Epithelial cell of proximal tubule (primary cell): ENCODE results near the gene ARGFX. TPM values are rescaled to one million over a fixed set of nuclear protein-coding genes. Genes with fewer than 3 reads are reported as not detected.

Experiments
- DNase-seq: peaks from one replicate; pipeline ENCODE4 v3.0.0-alpha.2; 2011; ENCODE audit warnings: low read depth
- H3K4me3 ChIP-seq: 2 replicates; pipeline ENCODE4 v1.5.1; 2011; ENCODE audit warnings: low read depth, mild to moderate bottlenecking, low read length
- total RNA-seq: library from RNA; depleted of rRNA; stranded (reverse); fragments of >200 nt; gene quantifications from 2 replicates; pipeline ENCODE4 v1.2.3, GENCODE V29; 2015
- TF ChIP-seq, protein P1 (sequence below): conservative IDR thresholded peaks from 2 replicates; pipeline ENCODE4 v1.5.1; 2012; ENCODE audit warnings: low read depth, mild to moderate bottlenecking, low read length

The ARGFX gene
- total RNA-seq: not detected in 2 replicates

GRCh38 chr3:121567649-121568048 lies at the start of gene ARGFX:
Gene ARGFX, plus strand, starts transcription at chr3:121567949. Its CDS starts 2,765 bp downstream, at chr3:121570714.
- no peak for DNase-seq
- no peak within 1 kb of the TSS for H3K4me3 ChIP-seq
- TF ChIP-seq, protein P1, sequence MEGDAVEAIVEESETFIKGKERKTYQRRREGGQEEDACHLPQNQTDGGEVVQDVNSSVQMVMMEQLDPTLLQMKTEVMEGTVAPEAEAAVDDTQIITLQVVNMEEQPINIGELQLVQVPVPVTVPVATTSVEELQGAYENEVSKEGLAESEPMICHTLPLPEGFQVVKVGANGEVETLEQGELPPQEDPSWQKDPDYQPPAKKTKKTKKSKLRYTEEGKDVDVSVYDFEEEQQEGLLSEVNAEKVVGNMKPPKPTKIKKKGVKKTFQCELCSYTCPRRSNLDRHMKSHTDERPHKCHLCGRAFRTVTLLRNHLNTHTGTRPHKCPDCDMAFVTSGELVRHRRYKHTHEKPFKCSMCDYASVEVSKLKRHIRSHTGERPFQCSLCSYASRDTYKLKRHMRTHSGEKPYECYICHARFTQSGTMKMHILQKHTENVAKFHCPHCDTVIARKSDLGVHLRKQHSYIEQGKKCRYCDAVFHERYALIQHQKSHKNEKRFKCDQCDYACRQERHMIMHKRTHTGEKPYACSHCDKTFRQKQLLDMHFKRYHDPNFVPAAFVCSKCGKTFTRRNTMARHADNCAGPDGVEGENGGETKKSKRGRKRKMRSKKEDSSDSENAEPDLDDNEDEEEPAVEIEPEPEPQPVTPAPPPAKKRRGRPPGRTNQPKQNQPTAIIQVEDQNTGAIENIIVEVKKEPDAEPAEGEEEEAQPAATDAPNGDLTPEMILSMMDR: no peak

GRCh38 chr3:121517953-121518655 lies 49.6 kb upstream of the ARGFX start:
- no peak for DNase-seq
- TF ChIP-seq, protein P1: no peak
- H3K4me3 ChIP-seq: no peak overlapping the region

DNA sequence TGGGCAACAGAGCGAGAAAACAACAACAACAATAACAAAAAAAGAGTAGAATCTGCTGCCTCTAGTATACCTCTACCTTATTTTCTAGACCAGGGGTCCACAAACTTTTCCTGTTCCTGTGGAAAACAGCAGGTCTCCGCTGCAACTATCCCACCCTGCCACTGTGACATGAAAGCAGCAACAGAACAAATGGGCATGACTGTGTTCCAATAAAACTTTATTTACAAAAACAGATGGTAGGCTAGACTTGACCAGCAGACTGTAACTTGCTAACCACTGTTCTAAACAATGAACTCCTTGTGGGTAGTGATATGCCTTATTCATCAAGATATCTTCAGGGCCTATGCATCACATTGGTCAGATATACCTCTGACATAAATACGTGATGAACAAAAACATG lies 47.2 kb upstream of the ARGFX start:
- no peak overlapping the region for H3K4me3 ChIP-seq
- TF ChIP-seq, protein P1: no peak
- DNase-seq: no peak

DNA sequence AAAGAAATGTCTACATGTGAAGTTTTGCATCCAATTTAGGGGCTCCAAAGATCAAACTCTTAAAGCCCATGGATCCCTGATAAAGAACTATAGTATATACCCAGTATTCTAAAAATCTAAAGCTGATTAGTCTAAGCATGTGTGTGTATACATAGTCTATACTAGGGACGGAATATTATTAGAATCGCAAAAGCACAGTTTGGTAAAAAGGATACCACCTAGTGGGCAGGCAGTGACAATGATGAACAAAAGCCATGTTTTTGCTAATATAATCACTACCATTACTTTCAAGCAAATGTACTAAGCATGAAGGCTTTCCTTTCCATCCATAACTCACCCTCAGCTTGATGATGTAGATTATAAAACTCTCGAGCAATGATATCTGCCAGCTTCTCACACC lies 38.4 kb upstream of the ARGFX start:
- H3K4me3 ChIP-seq: no peak overlapping the region
- DNase-seq: no peak
- TF ChIP-seq, protein P1: peak; percentile 67

DNA sequence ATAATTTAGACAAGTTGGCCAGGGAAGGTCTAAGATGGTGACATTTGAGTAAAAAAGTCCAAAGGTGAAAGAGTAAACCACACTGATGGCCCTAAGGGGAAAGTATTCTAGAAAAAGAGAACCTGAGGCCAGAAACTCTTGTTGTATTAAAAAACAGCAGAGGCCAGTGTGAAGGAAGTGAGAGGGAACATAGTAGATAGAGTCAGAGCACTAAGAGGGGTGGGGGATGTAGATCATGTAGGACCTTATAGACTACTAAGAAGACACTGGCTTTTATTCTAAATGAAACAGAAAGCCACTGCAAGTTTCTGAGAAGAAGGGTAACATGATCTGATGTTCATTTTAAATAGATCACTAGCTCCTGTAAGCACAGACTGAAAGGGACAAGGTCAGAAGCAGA lies 36.5 kb upstream of the ARGFX start:
- no peak for DNase-seq
- TF ChIP-seq, protein P1: no peak
- H3K4me3 ChIP-seq: no peak overlapping the region

- DNase-seq: no peak
- TF ChIP-seq, protein P1: no peak
- no peak overlapping the region for H3K4me3 ChIP-seq
Observed at GRCh38 chr3:121542924-121543323, 24.8 kb upstream of the ARGFX start.

- H3K4me3 ChIP-seq: peak overlapping the region; percentile 83
- DNase-seq: no peak
- TF ChIP-seq, protein P1: no peak
Observed at GRCh38 chr3:121545049-121545573, 22.6 kb upstream of the ARGFX start.
